HEK293T (cell line): ENCODE data around the gene FANCE.

Experiments used
- BHLHE40 ChIP-seq: fragments of 450-650 bp; IDR thresholded peaks from 2 replicates; pipeline ENCODE4 v1.6.1; 2016; ENCODE audit warnings: mild to moderate bottlenecking, moderate library complexity, borderline replicate concordance
- CTBP1 ChIP-seq: fragments of 450-650 bp; IDR thresholded peaks from 2 replicates; pipeline ENCODE4 v1.6.1; 2016; ENCODE audit warnings: borderline replicate concordance
- ELF4 ChIP-seq: fragments of 450-650 bp; IDR thresholded peaks from 2 replicates; pipeline ENCODE4 v1.6.1; 2017; ENCODE audit warnings: antibody characterized with exemption
- FOXA1 ChIP-seq: fragments of 450-650 bp; IDR thresholded peaks from 2 replicates; pipeline ENCODE4 v1.6.1; 2016; ENCODE audit warnings: mild to moderate bottlenecking
- FOXK2 ChIP-seq: fragments of 450-650 bp; IDR thresholded peaks from 2 replicates; pipeline ENCODE4 v1.6.1; 2016; ENCODE audit warnings: mild to moderate bottlenecking
- FOXM1 ChIP-seq: fragments of 450-650 bp; IDR thresholded peaks from 2 replicates; pipeline ENCODE4 v1.6.1; 2017; ENCODE audit warnings: mild to moderate bottlenecking, borderline replicate concordance
- HDGF ChIP-seq: fragments of 450-650 bp; IDR thresholded peaks from 2 replicates; pipeline ENCODE4 v1.6.1; 2017; ENCODE audit warnings: antibody characterized with exemption, borderline replicate concordance
- LEF1 ChIP-seq: fragments of 450-650 bp; IDR thresholded peaks from 2 replicates; pipeline ENCODE4 v1.6.1; 2017; ENCODE audit warnings: mild to moderate bottlenecking, borderline replicate concordance
- NFRKB ChIP-seq: fragments of 450-650 bp; IDR thresholded peaks from 2 replicates; pipeline ENCODE4 v1.6.1; 2016; ENCODE audit warnings: mild to moderate bottlenecking, moderate library complexity
- SP1 ChIP-seq: fragments of 450-650 bp; IDR thresholded peaks from 2 replicates; pipeline ENCODE4 v1.6.1; 2017
- TARDBP ChIP-seq: fragments of 450-650 bp; IDR thresholded peaks from 2 replicates; pipeline ENCODE4 v1.6.1; 2016
- TF ChIP-seq, protein P1 (sequence below): fragments of 450-650 bp; IDR thresholded peaks from 2 replicates; pipeline ENCODE4 v1.6.1; 2016

GRCh38 chr6:35503534-35503933, 51.4 kb downstream of the FANCE start:
- TF ChIP-seq BHLHE40 = no peak
- no peak for TF ChIP-seq FOXM1
- no peak for TF ChIP-seq ELF4
- TF ChIP-seq, protein P1, sequence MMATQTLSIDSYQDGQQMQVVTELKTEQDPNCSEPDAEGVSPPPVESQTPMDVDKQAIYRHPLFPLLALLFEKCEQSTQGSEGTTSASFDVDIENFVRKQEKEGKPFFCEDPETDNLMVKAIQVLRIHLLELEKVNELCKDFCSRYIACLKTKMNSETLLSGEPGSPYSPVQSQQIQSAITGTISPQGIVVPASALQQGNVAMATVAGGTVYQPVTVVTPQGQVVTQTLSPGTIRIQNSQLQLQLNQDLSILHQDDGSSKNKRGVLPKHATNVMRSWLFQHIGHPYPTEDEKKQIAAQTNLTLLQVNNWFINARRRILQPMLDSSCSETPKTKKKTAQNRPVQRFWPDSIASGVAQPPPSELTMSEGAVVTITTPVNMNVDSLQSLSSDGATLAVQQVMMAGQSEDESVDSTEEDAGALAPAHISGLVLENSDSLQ = no peak
- TF ChIP-seq SP1 = no peak
- no peak for TF ChIP-seq TARDBP
- TF ChIP-seq FOXA1 = no peak
- TF ChIP-seq FOXK2 = no peak
- TF ChIP-seq HDGF = no peak
- TF ChIP-seq LEF1 = no peak
- TF ChIP-seq NFRKB = no peak
- no peak for TF ChIP-seq CTBP1
